Measurements from ENCODE around the gene WDR76.

DNA sequence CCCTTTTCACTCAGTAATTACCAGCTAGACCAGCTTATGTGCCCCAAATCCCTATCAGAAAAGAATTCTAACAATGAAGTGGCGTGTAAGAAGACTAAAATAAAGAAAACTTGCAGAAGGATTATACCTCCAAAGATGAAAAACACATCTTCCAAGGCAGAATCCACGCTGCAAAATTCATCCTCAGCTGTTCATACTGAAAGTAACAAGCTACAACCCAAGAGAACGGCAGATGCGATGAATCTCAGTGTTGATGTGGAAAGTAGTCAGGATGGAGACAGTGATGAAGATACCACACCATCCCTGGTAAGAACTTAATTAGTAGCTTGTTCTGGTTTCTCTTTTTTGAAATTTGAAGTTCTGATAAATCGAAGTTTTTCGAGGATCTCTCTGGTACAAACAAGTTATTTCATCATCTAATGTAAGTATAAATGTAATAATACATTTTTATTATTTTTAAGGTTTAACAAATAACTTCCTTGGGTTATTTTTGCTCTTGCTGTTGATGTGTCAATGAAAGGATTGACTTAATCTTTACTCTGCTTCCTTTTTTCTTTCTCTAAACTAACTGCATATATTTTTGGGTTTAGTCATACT is 1.4 kb downstream of the WDR76 start:
- TF ChIP-seq CTCF (IDR thresholded peaks at IDR 0.05 in 8 of 11, conservative IDR thresholded peaks at IDR 0.05 in 3 of 11) (no peak), POLR2A (IDR thresholded peaks at IDR 0.05) (no peak)

Measured in spleen (tissue), 7 donors.